ENCODE data around the gene C17orf58.

Gene C17orf58

GRCh38 chr17:68029512-68030215 lies 33.4 kb upstream of the C17orf58 start:
- TF ChIP-seq, protein P1, sequence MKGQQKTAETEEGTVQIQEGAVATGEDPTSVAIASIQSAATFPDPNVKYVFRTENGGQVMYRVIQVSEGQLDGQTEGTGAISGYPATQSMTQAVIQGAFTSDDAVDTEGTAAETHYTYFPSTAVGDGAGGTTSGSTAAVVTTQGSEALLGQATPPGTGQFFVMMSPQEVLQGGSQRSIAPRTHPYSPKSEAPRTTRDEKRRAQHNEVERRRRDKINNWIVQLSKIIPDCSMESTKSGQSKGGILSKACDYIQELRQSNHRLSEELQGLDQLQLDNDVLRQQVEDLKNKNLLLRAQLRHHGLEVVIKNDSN (IDR thresholded peaks at IDR 0.05) = no peak
- TF ChIP-seq CREB1 (IDR thresholded peaks at IDR 0.05; ENCODE audit: low read depth) (no peak), FOXM1 (IDR thresholded peaks at IDR 0.05; ENCODE audit: borderline replicate concordance, low read depth) (no peak), NFIC (IDR thresholded peaks at IDR 0.05) (no peak), MAX (IDR thresholded peaks at IDR 0.05) (no peak), YY1 (IDR thresholded peaks at IDR 0.05; ENCODE audit: low read depth) (no peak), EP300 (IDR thresholded peaks at IDR 0.05; ENCODE audit: borderline replicate concordance) (no peak), EGR1 (IDR thresholded peaks at IDR 0.05) (no peak), TAF1 (IDR thresholded peaks at IDR 0.05; ENCODE audit: low read depth) (no peak), CEBPB (IDR thresholded peaks at IDR 0.05) (no peak), ZBTB7A (IDR thresholded peaks at IDR 0.05; ENCODE audit: low read depth) (no peak), REST (IDR thresholded peaks at IDR 0.05; ENCODE audit: low read depth) (no peak), TCF12 (IDR thresholded peaks at IDR 0.05; ENCODE audit: low read depth) (no peak), RAD21 (IDR thresholded peaks at IDR 0.05; ENCODE audit: low read depth) (no peak)

- TF ChIP-seq TCF12 (IDR thresholded peaks at IDR 0.05; ENCODE audit: low read depth) (peak; percentile 82), MAX (IDR thresholded peaks at IDR 0.05) (no peak), ZBTB7A (IDR thresholded peaks at IDR 0.05; ENCODE audit: low read depth) (no peak), FOXM1 (IDR thresholded peaks at IDR 0.05; ENCODE audit: borderline replicate concordance, low read depth) (peak; percentile 61; the same call in 1 of the 2 replicates), NFIC (IDR thresholded peaks at IDR 0.05) (peak; percentile 69), EP300 (IDR thresholded peaks at IDR 0.05; ENCODE audit: borderline replicate concordance) (peak; percentile 63; the same call in 1 of the 2 replicates), EGR1 (IDR thresholded peaks at IDR 0.05) (no peak), REST (IDR thresholded peaks at IDR 0.05; ENCODE audit: low read depth) (no peak), RAD21 (IDR thresholded peaks at IDR 0.05; ENCODE audit: low read depth) (no peak), CEBPB (IDR thresholded peaks at IDR 0.05) (peak; percentile 14; the same call in 1 of the 2 replicates), TAF1 (IDR thresholded peaks at IDR 0.05; ENCODE audit: low read depth) (0 out of 2 replicates have a peak, but pooled peaks have one; percentile 33), TEAD4 (IDR thresholded peaks at IDR 0.05) (no peak; the same call in none of the 2 replicates), YY1 (IDR thresholded peaks at IDR 0.05; ENCODE audit: low read depth) (no peak), CREB1 (IDR thresholded peaks at IDR 0.05; ENCODE audit: low read depth) (0 out of 2 replicates have a peak, but pooled peaks have one; percentile 43)
- TF ChIP-seq, protein P1 (IDR thresholded peaks at IDR 0.05) = no peak
Measured at GRCh38 chr17:68021963-68022362, 25.7 kb upstream of the C17orf58 start.

DNA sequence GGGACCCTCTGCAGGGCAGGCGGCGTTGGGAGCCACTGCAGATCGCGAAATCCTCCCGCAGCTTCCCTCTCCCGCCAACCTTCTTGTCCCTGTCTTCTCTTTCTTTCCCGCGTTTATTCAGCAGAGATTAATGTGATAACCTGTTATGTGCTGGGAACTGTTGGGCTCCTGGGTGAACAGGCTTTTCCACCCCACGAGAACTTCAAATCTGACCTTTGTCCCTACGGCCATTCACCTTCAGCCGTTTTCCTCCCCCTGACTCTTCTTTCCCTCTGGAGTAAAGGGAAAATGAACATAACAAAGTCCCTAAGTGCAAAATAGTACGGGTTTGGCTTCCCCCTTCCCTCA lies 24.1 kb upstream of the C17orf58 start:
- TF ChIP-seq, protein P1 (IDR thresholded peaks at IDR 0.05) = no peak
- TF ChIP-seq ZBTB7A (IDR thresholded peaks at IDR 0.05; ENCODE audit: low read depth) = 0 out of 2 replicates have a peak, but pooled peaks have one; percentile 62

DNA sequence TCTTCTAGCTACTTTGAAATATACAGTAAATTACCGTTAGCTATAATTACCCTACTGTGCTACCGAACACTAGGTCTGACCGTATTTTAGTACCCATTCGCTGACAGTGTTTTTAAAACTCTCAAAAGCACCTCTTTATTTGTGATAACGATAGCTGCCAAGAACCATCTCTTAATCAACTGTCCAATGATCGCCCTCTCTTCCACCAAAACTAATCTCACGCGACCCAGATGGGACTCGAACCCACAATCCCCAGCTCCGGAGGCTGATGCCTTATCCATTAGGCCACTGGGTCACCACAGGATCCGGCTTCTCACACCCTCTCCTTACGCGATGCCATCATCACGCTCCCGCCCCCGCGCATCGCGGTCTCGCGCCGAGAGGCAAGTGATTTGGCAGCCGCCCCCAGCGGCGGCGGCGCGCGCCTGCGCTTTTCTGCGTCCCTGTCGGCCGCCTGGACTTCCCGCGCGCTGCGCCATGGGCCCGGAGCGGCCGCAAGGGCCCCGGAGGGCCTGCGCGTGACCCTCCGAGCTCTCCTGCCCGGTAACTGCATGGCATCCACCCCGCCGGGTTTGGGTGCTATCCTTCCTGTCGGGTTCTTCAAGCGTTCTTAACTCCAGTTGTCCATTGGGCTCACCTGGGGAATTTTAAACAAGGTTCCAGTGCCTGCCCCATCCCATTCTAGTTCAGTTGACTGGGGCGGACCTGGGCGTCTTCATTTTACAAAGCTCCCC lies 23.6 kb upstream of the C17orf58 start:
- TF ChIP-seq FOXM1 (IDR thresholded peaks at IDR 0.05; ENCODE audit: borderline replicate concordance, low read depth) = peak; percentile 48; the same call in 1 of the 2 replicates
- peak; percentile 66 for TF ChIP-seq YY1 (IDR thresholded peaks at IDR 0.05; ENCODE audit: low read depth)
- peak; percentile 68; the same call in 1 of the 2 replicates for TF ChIP-seq ZBTB7A (IDR thresholded peaks at IDR 0.05; ENCODE audit: low read depth)
- peak; percentile 87 for TF ChIP-seq MAX (IDR thresholded peaks at IDR 0.05)
- TF ChIP-seq RAD21 (IDR thresholded peaks at IDR 0.05; ENCODE audit: low read depth) = no peak
- TF ChIP-seq CREB1 (IDR thresholded peaks at IDR 0.05; ENCODE audit: low read depth) = no peak
- no peak; the same call in 1 of the 2 replicates for TF ChIP-seq EP300 (IDR thresholded peaks at IDR 0.05; ENCODE audit: borderline replicate concordance)
- TF ChIP-seq, protein P1 (IDR thresholded peaks at IDR 0.05) = peak; percentile 23
- TF ChIP-seq TCF12 (IDR thresholded peaks at IDR 0.05; ENCODE audit: low read depth) = peak; percentile 47; the same call in 1 of the 2 replicates
- peak; percentile 27; the same call in 1 of the 2 replicates for TF ChIP-seq CEBPB (IDR thresholded peaks at IDR 0.05)
- peak; percentile 96 for TF ChIP-seq TEAD4 (IDR thresholded peaks at IDR 0.05)
- TF ChIP-seq TAF1 (IDR thresholded peaks at IDR 0.05; ENCODE audit: low read depth) = peak; percentile 60; the same call in 1 of the 2 replicates
- no peak for TF ChIP-seq REST (IDR thresholded peaks at IDR 0.05; ENCODE audit: low read depth)
- peak; percentile 68 for TF ChIP-seq NFIC (IDR thresholded peaks at IDR 0.05)
- peak; percentile 100 for TF ChIP-seq EGR1 (IDR thresholded peaks at IDR 0.05)
